Duodenal mucosa (tissue), 2 donors: ENCODE data around the gene SIAH1.
A peak's percentile ranks its signal among the peaks of the same experiment; 100 is the strongest.

ENCODE experiments used
- H3K27ac ChIP-seq: one replicate; pipeline ENCODE4 v1.7.0; 2013; ENCODE audit warnings: low read depth, low read length
- H3K27me3 ChIP-seq, 2 donors: one replicate each; pipeline ENCODE4 v1.7.0; 2013; ENCODE audit warnings: low read length in 2 of 2, control low read depth in 1 of 2; ENCODE audit not compliant: insufficient read depth in 2 of 2, control insufficient read depth in 1 of 2
- H3K36me3 ChIP-seq, 2 donors: one replicate each; pipeline ENCODE4 v1.7.0; 2013; ENCODE audit warnings: low read length in 2 of 2, control low read depth in 1 of 2; ENCODE audit not compliant: insufficient read depth in 2 of 2, control insufficient read depth in 1 of 2
- H3K4me1 ChIP-seq, 2 donors: one replicate each; pipeline ENCODE4 v1.7.0; 2013; ENCODE audit warnings: low read length in 2 of 2, control low read depth in 1 of 2; ENCODE audit not compliant: insufficient read depth in 2 of 2, control insufficient read depth in 1 of 2
- H3K4me3 ChIP-seq, 2 donors: one replicate each; pipeline ENCODE4 v1.7.0; 2013; ENCODE audit warnings: low read length in 2 of 2, low read depth in 1 of 2
- H3K9ac ChIP-seq, 2 donors: one replicate each; pipeline ENCODE4 v1.7.0; 2013; ENCODE audit warnings: low read length in 2 of 2, low read depth in 1 of 2
- H3K9me3 ChIP-seq, 2 donors: one replicate each; pipeline ENCODE4 v1.7.0; 2013; ENCODE audit warnings: low read length in 2 of 2, control low read depth in 1 of 2; ENCODE audit not compliant: control insufficient read depth in 1 of 2

SIAH1 gene

GRCh38 chr16:48366165-48367093, 18.8 kb downstream of the SIAH1 start:
- Histone ChIP-seq H3K9me3 (no peaks in the 10 kb centered on the region), H3K9ac (peak overlapping the region; percentile 71 to 73), H3K27ac (peak overlapping the region; percentile 78), H3K4me1 (peaks cover 28 to 36% of the 10 kb centered on the region in 2 donors), H3K4me3 (peak overlapping the region; percentile 72 to 80), H3K36me3 (peaks cover 7 to 8% of the 10 kb centered on the region in 2 donors), H3K27me3 (no peaks in the 10 kb centered on the region)

- Histone ChIP-seq H3K9ac (peak overlapping the region; percentile 71 to 73), H3K9me3 (no peaks in the 10 kb centered on the region), H3K27me3 (no peaks in the 10 kb centered on the region), H3K4me1 (peaks cover 28 to 36% of the 10 kb centered on the region in 2 donors), H3K4me3 (peak overlapping the region; percentile 72 to 80), H3K27ac (peak overlapping the region; percentile 78), H3K36me3 (peaks cover 7 to 11% of the 10 kb centered on the region in 2 donors)
These were observed 19.5 kb downstream of the SIAH1 start for GRCh38 chr16:48365601-48366164.

GRCh38 chr16:48365025-48365600, 20.1 kb downstream of the SIAH1 start:
- H3K4me1 ChIP-seq, result peaks cover 28 to 35% of the 10 kb centered on the region in 2 donors

DNA sequence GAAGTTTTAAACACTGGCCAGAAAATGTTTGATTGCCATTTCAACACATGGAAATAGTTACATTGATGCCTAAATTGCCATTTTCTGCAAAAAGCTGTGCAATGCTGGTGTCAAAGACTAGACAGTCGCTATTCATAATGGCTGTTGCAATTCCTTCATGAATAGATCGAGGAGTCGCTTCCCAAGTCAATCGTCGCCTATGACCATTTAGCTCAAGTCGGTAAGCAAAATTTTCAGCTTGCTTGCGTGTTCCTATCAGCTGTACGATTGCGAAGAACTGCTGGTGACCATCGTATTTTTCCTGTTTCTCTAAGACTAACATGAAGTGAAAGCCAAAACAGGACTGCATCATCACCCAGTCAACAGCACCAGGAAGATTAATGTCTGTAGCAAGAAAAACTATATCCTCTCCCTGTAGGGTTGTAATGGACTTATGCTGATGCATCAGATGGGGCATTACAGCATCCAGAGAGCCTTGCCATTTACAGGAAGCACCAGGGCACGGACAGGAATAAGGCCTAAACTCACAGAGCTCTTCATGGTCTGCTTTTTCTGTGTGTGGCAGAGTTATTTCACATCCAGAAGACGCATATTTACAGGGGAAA, 23.6 kb downstream of the SIAH1 start:
- Histone ChIP-seq H3K27me3 (no peaks in the 10 kb centered on the region), H3K9me3 (no peaks in the 10 kb centered on the region), H3K9ac (no peak overlapping the region), H3K36me3 (peaks cover 7 to 22% of the 10 kb centered on the region in 2 donors), H3K27ac (no peak overlapping the region), H3K4me3 (no peak overlapping the region), H3K4me1 (peaks cover 19 to 22% of the 10 kb centered on the region in 2 donors)

More at GRCh38 chr16:48365025-48365600, 20.1 kb downstream of the SIAH1 start:
- Histone ChIP-seq H3K27ac (peak overlapping the region; percentile 47), H3K9ac (peak overlapping the region; percentile 71 to 73), H3K27me3 (no peaks in the 10 kb centered on the region), H3K4me3 (peak overlapping the region; percentile 72 to 80), H3K9me3 (no peaks in the 10 kb centered on the region), H3K36me3 (peaks cover 7 to 11% of the 10 kb centered on the region in 2 donors)

GRCh38 chr16:48361012-48361411, 24.2 kb downstream of the SIAH1 start:
- no peak overlapping the region for H3K9ac ChIP-seq
- H3K9me3 ChIP-seq, result no peaks in the 10 kb centered on the region

GRCh38 chr16:48359983-48360382, 25.2 kb downstream of the SIAH1 start:
- H3K9me3 ChIP-seq, result no peaks in the 10 kb centered on the region
- H3K4me3 ChIP-seq, result no peak overlapping the region
- peaks cover 13 to 26% of the 10 kb centered on the region in 2 donors for H3K36me3 ChIP-seq
- no peak overlapping the region for H3K27ac ChIP-seq
- no peaks in the 10 kb centered on the region for H3K27me3 ChIP-seq
- H3K9ac ChIP-seq, result no peak overlapping the region
- peaks cover 7 to 13% of the 10 kb centered on the region in 2 donors for H3K4me1 ChIP-seq

More at GRCh38 chr16:48361012-48361411, 24.2 kb downstream of the SIAH1 start:
- Histone ChIP-seq H3K4me1 (peaks cover 14 to 19% of the 10 kb centered on the region in 2 donors), H3K4me3 (no peak overlapping the region), H3K27me3 (no peaks in the 10 kb centered on the region), H3K36me3 (peaks cover 10 to 24% of the 10 kb centered on the region in 2 donors), H3K27ac (no peak overlapping the region)

GRCh38 chr16:48358419-48358818, 26.8 kb downstream of the SIAH1 start:
- Histone ChIP-seq H3K9ac (no peak overlapping the region), H3K36me3 (peaks cover 13 to 26% of the 10 kb centered on the region in 2 donors), H3K4me1 (peaks cover 0 to under 1% of the 10 kb centered on the region in 2 donors), H3K9me3 (no peaks in the 10 kb centered on the region), H3K4me3 (no peak overlapping the region), H3K27me3 (no peaks in the 10 kb centered on the region), H3K27ac (no peak overlapping the region)

DNA sequence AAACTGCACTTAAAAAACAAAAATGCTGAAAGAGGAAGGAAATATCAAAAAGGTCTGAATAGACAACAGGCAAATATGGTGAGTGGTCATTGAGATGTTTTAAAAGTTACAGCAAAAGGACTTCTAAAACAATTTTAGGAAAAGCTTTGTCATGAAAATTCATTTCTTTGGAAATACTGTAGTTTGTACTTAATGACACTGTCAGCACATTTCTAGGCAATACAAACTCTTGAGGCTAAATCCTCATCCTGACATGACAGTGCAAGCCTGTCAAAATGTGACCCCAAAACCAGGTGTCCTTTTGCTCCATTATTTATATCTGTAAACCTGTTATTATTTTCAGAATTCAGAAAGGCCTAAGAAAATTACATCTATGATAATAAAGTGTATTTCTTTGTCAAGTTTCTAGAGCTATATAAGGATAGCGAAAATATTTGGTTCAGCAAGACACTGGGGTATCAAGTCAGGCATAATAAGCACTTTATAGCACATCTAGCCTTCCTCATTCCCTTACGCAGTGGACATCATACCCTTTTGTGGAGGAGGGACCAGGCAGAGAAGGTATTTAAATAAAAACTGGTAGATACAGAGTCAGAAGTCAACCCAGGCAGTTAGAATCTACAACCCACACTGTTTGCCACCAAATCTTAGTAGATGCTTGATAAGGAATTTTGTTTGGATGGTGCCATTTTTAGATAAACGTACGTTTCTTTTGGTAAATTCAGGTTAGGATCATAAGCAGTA, 28.4 kb downstream of the SIAH1 start:
- no peak overlapping the region for H3K9ac ChIP-seq
- H3K9me3 ChIP-seq, result no peaks in the 10 kb centered on the region
- no peaks in the 10 kb centered on the region for H3K27me3 ChIP-seq
- no peak overlapping the region for H3K27ac ChIP-seq
- no peak overlapping the region for H3K4me3 ChIP-seq
- H3K4me1 ChIP-seq, result no peaks in the 10 kb centered on the region
- peaks cover 14 to 32% of the 10 kb centered on the region in 2 donors for H3K36me3 ChIP-seq
